CD4-positive, alpha-beta T cell treated with Interleukin-2 at 100 ng/mL for 4 hours (primary cell): ENCODE results near the gene ZMYND8.
A peak's percentile ranks its signal among the peaks of the same experiment; 100 is the strongest.

Source experiments
- DNase-seq: peaks from one replicate; pipeline ENCODE4 v3.0.0-alpha.2; 2020; ENCODE audit warnings: low spot score

The ZMYND8 gene

DNA sequence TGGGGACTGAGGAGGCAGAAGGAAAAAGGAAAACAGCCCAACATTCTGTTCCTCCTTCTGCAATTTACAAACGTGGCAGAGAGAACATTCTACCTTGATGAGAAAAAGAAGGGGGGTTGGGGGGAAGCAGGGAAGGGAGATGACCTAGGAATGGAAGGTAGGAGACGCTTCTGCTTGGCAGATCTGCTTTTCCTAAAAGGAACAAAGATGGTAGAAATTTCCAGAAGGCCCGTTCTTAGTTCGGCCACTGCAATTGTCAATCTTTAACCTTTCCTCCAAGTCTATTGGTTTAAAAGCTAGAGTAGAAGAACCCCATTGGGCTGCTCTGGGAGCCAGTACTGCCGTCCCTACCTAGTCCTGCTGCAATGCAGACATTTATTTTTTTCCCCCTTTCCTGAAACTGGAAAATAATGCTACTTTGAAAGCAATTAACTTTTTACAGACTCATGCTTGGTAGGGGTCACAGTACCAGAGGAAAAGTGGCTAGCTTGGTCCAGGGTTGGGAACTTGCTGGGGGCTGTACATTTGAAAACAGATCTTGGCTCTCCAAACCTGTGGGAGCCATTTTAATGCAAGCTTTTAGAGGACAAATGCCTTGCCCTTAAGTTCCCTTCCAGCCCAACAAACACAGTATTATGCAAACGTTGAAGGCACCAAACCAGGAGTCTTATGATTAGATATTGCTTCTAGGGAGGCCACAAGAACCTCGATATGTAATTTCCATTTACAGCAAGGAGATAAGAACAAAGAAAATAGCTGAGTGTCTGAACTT is 2.6 kb downstream of the ZMYND8 start:
- DNase-seq = no peak

DNA sequence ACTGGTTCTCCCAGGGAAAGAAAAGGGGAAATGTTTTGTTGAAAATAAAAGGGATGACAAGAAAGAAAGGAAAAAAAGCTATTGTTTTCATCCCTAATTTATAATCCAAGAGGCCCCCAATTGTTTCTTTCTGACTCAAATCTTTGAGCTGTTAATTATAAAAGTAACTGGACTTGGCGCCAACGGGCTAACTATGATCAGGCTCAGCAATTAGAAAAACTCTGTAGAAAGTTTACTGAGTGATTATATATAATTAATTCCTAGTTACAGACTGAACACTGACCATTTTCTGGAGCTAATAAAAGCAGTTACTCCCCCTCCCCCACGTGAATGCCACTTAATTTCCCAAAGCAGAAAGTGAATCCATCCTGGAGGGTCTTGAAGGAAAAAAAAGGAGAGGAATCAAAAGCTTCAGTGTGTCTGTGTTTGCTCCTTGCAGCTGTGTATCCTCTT is 3.2 kb downstream of the ZMYND8 start:
- no peak for DNase-seq

- no peak for DNase-seq
These were observed 3.9 kb downstream of the ZMYND8 start for GRCh38 chr20:47352332-47353238.

- DNase-seq = no peak
These were observed 4.7 kb downstream of the ZMYND8 start for GRCh38 chr20:47351643-47352331.

- DNase-seq = no peak
These were observed 5.6 kb downstream of the ZMYND8 start for GRCh38 chr20:47350691-47351545.

- peak; percentile 51 for DNase-seq
These were observed 6.3 kb downstream of the ZMYND8 start for GRCh38 chr20:47350181-47350550.

DNA sequence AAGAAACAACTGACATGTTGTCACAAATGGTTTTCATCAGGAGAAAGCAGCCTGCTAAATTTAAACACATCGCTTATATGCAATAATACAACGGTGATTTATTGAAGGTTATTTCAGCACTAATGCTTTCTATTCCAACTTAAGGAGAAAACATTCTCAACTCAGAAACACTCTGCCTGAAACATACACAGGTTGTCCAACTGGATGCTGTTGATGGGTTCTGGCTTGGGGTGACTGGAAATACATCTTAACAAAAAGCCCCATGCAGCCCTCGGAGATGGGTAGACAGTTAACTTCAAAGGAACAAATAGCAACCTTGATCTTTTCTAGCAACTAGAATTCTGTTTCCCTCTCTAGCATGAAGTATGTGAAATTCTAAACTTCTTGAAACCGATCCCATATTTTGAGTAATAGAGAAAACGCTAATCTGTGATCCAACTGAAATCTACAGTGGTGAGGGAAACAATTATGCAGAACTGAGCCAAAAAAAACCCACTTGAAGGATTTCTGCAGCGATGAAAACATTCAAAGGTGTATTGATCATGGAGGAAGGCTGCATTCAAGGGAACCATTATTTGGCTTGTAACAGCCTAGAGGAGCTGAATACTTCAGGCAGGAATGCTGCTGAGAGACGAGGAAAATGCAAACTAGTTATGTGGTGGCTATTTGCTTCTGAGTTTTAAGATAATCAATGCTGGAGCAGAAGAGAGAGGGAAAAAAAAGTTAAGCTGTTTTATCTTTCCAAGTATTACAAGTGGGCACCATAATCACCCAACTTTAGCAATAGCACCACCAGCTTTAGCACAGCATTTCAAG is 6.9 kb downstream of the ZMYND8 start:
- DNase-seq = no peak

DNA sequence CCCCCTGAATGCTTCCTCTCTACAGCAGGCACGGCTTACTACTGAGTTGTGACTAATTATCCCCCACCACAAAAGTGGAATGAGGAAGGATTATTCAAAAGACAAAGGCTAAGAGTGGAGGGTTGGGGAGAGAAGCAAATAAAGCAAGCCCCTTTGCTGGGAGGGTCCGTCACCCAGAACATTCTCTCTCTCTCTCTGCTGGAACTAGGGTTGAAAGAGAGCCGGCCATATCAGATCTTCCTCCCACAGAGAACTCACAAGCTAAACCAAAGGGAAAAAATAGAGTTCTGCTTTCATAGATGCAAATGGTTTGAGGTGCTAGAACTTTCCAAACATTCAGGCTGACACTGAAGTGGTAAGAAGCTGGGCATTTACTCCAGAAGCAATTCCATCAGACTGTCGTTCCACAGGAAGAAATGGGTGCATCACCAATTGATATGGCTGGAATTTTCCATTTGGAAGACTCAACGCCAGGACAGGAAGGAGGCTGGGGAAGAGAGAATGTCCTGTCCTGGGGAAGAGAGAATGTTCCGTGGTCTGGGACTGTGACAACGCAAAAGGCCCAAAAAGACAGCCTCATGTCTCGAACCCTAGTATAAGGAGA is 7.9 kb downstream of the ZMYND8 start:
- DNase-seq = no peak

DNA sequence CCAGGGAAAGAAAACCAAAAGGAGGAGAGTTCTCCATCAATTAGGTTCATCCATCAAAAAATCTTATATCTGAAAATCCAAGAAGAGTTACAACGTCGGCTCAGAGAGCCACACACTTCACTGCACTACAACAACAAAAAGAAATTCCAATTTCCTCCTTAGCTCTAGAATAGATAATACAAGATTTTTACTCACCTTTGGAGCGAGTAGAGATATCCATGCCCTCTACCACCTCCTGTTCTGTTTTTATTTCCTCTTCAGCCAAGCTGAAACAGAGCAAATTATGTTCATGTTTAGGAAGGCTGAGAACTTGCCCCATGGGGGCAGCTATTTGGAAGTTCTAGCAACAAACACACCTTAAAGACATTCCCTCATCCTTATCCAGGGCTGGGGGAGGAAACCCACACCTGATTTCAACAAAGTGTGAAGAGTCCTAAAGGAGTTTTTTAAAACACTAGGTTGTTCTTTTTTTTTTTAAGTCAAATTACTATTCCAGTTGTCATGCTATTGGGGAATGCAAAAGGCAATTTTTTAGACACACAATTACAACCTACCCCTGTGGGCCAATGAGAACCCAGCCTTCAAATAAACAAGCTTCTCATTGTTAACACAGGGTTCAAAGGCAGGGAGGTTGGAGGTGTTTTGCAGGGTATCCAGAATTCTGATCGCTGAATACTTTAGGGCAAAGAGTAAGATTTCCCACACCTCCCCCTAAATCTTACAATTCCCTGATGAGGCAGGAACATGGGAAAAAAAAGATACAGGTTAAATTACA is 8.7 kb downstream of the ZMYND8 start:
- no peak for DNase-seq

DNA sequence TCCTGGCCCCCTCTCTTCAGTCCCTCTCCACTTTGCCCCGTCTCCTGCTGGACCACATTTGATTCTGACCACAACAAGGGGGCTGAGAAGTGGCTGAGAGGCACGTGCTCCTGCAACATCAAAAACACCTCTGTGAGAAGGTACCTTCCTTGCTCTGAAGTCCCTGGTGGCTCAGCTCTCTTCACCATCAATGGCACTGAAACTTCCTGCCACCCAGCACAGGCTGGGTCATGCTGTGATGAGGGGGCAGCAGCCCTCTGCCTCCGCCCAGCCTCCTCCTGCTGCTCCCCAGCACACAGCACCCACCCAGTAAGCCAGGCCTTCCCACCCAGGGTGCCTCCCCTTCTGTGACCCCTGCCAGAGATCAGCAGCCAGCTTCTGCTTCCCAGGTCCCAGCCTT is 10.3 kb downstream of the ZMYND8 start:
- no peak for DNase-seq

DNA sequence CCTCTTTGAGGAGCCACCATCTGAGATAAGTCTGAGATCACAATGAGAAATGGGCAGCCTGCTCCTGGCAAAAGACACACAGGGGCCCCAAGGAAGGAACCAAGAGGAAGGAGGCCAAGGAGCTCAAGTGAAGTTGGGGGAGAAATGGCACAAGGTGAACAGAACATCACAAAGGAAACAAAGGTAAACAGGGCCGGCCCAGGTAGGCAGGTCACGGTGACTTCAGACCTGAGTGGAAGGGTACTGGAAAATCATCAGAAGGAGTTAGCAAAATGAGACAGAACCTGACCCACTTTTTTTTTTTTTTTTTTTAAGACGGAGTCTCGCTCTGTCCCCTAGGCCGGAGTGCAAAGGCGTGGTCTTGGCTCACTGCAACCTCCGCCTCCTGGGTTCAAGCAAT is 11.3 kb downstream of the ZMYND8 start:
- DNase-seq = no peak

GRCh38 chr20:47343007-47343472 is 13.5 kb downstream of the ZMYND8 start:
- DNase-seq = no peak

DNA sequence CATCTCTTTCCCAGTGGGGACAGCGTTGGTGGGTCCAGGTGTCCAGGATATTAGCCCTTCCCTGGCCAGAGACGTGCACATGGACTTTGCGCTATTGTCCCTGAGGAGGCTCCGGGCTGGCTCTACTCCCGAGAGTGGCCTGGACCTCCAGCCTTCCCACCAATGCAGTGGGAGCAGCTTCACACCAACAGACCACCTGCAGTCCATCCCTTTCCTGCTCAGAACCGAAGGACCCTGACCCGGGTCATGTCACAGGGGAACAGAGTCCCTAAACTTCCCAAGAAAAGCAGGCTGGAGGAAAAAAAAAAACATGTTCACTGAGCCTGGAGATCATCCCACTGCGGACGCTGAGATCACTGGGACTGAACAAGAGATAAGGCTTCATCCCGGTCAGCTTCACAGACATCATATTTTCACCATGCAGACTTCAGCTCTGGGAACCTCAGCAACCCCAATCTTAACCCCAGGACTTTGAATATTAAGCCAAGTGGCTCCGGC is 18.3 kb downstream of the ZMYND8 start:
- no peak for DNase-seq

DNA sequence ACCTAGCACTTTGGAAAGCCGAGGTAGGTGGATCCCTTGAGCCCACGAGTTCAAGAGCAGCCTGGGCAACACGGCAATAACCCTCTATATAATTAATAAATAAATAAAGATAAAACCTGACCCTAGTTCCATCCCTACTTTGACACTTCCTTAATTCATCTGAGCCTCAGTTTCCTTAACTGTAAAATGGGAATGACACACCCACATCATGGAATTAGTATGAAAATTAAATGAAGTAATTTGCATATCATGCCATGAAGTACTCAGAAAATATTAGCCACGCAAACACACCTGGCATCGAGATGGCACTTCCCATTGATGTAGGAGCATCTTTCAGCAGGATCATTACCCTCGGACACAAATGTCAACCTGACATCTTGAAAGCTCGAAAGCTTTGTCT is 19.1 kb downstream of the ZMYND8 start:
- no peak for DNase-seq

GRCh38 chr20:47336129-47336754 is 20.3 kb downstream of the ZMYND8 start:
- no peak for DNase-seq

DNA sequence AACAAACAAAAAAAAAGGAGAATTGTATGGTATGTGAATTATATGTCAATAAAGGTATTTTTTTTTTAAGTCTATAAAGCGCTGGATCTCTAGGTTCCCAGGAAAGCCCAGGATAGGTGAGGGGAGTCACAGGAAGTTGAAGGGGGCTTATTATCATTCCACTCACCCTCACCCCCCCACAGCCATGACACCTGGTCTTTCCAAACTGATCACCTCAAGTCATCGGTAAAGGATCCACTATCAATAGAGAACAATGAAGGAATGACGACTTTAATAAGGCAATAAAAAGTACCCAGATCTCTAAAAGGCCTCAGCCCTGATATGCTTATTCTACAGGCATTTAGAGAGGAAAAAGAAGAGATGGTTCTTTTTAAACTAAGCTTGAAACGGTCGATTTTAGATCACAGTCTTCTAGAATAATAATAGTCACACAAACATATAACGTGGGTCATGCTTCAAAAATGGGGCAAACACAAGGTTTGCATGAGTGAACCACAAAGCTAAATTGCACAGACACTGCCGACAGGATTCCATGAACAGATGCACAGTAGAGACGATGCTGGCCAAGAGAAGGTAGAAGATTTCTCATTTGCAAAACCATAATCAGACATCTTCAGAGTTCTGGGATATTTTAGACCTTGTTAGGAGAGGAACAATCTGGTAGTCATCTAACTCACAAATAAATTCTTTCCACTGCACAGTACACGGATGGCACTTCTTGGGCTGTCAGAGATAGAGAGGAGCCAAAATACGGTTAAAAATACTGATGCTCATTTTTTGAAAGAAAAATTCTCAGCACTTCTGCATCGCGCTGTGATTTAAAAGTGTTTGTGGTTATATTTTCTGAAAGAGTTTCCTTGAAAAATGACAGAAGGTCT is 21.0 kb downstream of the ZMYND8 start:
- DNase-seq = no peak

GRCh38 chr20:47334022-47334551 is 22.4 kb downstream of the ZMYND8 start:
- no peak for DNase-seq
